ENCODE data around the gene CHM.
"Not testable (repeated sequence)": the region's sequence is repeated elsewhere in the genome, so short reads cannot be mapped to it uniquely, and the experiment has no call there.

CHM gene

DNA sequence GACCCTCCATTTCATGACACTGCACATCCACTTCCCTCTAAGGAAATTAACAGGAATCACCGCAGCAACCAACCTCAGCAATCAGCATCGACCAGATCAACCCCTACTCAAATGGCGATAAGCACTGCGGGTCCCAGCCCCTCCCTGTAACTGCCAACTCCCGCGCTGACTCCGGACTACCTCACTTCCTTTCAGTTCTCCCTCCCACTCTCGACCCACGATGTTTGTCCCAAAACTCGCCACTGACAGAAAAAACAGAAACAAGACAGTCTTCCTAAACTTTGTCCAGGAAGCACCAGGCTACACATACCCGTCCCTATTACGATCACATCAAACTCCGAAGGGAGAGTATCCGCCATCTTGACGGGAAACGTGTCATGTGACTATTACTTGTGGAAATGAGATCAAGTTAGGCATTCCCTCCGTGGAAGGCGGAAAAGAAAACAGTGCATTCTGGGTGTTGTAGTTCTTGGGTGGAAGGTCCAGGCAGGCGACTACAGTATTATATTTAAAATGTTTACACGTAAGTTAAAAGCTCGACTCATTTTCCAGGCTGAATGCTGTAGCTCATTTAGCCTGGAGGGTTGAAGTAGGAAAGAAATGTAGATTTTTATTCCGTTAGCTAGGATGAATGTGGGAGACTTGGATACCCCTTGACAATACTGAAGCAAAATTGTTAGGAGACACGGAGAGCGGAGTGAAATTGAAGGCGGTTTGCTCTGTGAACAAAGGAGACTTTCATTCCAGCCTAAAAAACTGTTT is at the start of gene CHM:
TSS of gene CHM (minus strand) at position 385 of the 762 bp plus-strand sequence. CDS start at position 359, 26 bp downstream.
- no peak for DNase-seq

GRCh38 chrX:86078650-86079049 is 31.3 kb upstream of the CHM start:
- no peak for DNase-seq

DNA sequence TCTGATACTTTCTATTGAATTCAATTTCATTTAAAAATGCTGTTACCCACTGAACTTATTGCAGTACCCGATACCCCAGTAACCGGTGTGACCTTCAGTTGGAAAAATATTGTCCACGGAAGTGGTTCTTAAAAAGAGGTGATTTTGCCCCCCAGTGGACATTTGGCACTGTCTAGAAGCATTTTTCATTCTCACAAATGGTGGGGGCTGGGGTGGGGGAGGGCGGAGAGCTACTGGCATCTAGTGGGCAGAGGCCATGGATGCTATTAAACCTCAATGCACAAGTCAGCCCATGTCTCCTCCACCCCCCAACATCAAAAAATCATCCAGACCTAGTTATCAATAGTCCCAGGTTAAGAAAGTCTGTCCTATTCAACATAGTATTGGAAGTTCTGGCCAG is 19.6 kb upstream of the CHM start:
- no peak for DNase-seq

DNA sequence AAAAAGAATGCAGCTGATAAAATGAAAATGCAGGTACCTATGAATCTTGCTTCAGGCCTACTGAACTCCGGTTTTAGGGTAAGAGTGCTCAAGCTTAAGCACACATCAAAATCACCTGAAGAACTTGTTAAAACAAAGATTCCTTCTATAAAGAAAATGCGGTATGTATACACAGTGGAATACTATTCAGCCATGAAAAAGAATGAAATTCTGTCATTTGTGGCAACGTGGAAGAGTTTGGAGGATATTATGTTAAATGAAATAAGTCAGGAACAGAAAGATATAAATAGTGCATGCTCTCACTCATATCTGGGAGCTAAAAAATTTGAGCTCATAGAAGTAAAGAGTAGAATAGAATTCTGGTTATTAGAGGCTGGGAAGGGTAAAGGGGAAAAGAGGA is 14.0 kb upstream of the CHM start:
- DNase-seq: no peak

GRCh38 chrX:86051741-86052140 is 4.4 kb upstream of the CHM start:
- DNase-seq: no peak

GRCh38 chrX:86047936-86048280 is 550 bp upstream of the CHM start:
- no peak for DNase-seq

DNA sequence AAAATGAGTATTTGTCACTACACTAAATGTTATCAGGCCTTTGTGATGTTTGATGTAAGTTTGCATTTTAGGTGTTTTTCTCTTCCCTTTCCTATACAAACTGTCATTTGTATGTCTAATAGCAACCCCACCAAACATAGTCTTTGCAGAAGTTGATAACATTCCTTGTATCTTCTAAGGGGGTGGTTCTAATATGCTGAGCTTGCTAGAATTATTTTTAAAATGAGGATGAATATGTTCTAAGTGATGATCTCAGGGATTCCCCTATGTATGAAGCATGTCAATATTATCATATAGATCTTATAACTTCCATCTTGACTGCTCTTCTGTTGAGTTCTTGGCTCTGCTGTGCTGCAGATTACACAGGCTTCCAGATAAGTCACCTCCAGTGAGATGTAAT is 3.1 kb downstream of the CHM start:
- DNase-seq: no peak

DNA sequence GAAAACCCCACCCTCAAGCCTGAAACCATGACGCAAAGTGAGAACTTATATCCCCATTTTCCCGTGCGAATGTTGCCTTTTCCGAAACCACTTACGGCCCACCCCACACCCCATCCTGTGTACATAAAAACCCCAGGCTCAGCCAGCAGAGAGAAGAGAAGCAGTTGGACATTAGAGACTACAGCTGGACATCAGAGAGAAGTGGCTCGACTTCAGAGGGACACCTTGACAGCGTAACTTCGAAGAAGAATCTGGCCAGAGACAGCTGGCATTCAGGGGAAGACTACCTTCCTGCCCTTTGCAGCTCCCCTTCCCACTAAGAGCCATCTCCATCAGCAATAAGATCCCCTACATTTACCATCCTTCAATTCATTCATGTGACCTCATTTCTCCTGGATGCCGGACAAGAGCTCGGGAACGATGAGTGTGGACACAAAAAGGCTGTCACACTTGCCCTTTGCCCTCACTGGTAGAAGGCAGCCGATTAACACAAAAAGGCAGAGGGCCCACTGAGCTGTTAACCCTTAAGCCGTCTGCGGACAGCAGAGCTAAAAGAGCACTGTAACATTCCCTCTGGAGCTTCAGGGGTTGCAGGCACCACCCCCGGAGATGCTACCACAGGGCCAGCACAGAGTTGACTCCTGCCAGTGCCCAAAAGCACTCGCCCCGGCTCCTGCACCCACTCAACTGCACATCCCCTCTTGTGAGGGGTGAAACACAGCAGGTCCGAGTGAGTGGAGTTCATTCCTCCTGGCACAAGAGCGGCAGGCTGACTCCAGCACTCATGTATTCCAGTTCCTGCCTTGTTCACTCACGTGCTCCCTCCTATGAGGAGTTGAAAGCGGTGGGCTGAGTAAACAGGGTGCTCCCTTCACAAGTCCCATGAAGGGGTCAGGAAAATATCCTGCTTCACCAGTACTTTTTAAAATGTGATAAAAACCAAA is 7.5 kb downstream of the CHM start:
- no peak for DNase-seq

DNA sequence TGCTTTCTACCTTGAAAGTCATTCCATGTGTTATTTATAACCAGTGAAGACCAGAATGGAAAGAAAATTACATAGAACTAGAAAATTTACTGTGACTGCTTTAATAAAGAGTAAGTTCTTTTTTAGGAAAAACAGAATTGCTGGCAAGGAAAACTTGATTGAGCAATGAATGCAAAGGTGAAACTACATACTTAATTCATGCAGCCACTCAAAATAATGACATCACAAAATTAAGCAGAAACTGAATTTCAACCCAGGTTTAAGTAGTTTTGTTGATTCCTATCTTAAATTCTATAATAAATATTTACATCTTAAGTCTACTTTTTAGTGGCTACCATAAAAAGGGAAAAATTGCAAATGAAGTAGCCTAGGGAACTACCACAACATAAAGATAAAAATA is 14.0 kb downstream of the CHM start:
- no peak for DNase-seq

DNA sequence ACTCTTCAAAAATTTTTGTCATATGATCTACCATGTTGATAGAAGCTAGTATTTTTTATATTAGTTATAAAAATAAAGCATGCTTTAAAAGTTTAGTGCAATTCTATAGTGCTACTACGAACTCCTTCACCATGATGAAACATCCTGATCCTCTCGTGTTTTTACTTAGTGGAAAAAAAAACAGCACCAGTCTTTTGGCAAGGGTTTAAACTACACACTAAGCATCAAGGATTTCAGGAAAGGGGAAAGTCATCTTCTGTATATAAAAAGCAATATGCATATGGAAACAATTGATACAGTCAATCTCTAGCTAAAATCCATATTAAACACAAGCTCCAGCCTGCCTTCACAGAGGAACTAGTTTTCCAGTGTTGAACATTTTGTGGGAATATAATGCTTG is 18.7 kb downstream of the CHM start:
- no peak for DNase-seq

DNA sequence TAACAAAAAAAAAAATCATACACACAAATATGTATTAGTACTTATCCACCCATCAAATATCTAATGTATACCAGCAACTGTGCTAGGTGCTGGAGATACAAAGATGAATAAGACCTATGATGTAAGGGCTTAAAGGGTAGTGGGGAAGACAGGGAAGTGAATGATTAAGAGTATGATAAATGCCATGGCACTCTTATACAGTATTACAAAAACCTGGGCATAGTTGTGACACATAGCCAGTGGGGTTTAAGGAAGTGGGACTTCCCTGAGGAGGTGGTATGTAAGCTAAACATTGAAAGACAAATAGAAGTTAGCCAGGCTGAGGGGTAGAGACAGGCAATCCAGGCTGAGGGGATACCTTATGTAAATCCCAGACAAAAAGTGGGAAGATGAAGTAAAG is 23.5 kb downstream of the CHM start:
- DNase-seq: no peak

DNA sequence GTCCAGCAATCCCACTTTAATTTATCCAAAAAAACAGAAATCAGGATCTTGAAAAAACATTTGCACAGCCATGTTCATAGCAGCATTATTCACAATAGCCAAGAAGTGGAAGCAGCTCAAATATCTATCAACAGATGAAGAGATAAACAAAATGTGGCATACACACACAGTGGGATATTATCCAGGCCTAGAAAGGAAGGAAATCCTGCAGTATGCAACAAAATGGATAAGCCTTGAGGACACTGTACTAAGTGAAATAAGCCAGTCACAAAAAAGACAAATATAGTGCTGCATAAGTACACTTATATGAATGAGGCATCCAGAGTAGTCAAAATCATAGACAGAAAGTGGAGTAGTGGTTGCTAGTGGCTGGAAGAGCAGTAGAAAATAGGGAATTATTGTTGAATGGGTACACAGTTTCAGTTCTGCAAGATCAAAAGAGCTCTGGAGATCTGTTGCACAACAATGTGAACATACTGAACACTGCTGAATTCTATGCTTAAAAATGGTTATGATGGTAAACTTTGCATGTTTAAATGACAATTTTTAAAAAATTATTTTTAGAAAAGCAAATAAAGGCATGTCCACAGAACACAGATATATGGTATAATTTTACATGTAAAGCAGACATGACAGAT is 25.6 kb downstream of the CHM start:
- no peak for DNase-seq

DNA sequence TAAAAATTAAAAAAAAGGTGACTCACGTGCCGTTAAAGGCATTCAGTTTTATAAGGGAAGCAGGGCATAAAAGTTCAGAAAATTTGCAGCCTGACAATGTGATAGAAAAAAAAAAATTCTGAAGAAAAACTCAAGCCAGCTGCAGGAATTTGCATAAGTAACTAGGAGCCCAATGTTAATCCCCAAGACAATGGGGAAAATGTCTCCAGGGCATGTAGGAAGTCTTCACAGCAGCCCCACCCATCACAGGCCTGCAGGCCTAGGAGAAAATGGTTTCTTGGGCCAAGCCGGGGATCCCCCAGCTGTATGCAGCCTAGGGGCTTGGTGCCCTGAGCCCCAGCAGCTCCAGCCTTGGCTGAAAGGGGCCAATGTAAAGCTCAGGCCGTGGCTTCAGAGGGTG is 31.2 kb downstream of the CHM start:
- no peak for DNase-seq

DNA sequence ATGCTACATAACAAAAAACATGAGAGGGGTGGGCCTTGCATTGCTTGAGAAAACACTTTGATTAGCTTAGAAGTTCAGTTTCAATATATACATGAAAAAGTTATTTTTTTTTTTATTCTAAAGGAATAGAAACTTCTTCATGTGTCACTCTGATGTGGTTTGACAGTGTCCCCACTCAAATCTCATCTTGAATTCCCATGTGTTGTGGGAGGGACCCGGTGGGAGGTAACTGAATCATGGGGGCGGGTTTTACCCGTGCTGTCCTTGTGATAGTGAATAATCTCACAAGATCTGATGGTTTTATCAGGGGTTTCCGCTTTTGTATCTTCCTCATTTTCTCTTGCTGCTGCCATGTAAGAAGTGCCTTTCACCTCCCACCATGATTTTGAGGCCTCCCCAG is 32.4 kb downstream of the CHM start:
- DNase-seq: not testable (repeated sequence)

DNA sequence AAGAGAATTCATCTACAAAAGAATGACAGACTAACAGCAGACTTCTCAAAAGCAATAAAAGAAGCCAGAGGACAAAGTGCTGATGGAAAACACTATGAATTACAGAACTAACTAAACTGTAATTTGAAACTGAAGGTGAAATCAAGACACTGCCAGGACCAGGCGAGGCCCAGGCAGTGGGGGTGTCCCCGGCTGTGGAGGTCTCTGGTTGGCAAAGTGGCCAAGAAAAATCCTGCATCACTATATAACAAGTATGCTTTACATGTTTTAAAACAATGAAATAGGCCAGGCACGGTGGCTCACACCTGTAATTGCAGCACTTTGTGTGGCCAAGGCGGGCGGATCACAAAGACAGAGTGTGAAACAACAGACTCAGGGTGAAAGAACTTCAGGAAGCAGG is 32.9 kb downstream of the CHM start:
- no peak for DNase-seq

DNA sequence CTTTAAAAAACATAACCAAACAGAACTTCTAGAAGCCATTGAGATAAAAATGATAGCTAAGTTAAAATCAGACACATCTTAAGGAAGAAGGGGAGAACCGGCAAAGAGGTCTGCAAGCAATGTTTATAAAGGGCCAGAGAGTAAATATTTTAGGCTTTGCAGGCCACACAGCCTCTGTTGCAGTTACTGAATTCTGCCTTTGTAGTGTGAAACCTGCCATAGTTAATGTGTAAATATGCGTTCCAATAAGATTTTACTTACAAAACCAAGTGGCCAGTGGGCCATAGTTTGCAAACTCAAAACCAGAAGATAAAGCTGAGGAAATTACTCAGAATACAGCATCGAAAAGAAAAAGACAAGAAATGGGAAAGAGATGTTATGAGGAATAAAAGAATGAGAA is 33.6 kb downstream of the CHM start:
- no peak for DNase-seq

- no peak for DNase-seq
These were observed 35.2 kb downstream of the CHM start for GRCh38 chrX:86012188-86012587.

- DNase-seq: not testable (repeated sequence)
These were observed 37.6 kb downstream of the CHM start for GRCh38 chrX:86009803-86010202.

GRCh38 chrX:86007891-86008290 is 39.5 kb downstream of the CHM start:
- DNase-seq: not testable (repeated sequence)

GRCh38 chrX:86002076-86002896 is 45.1 kb downstream of the CHM start:
- no peak for DNase-seq

GRCh38 chrX:85998954-85999353 is 48.4 kb downstream of the CHM start:
- no peak for DNase-seq

DNA sequence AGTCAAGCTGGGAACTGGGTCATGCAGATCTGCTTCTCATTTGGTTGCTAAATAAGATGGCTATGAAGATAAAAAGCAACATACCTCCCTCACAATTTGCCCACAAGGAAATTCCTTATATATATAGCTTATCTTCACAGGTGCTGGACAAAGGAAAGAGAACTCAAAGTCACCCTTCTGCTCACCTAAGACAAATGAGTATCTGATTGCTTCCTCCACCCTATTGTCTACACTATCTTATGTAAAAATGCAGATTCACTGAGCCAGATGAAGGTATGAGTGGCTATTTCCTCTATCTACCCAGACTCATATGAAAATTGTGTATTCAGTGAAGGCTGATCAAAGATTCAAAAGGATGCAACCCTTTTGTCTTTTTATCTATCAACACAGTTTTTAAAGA is 50.8 kb downstream of the CHM start:
- no peak for DNase-seq

- no peak for DNase-seq
These were observed 51.7 kb downstream of the CHM start for GRCh38 chrX:85995641-85996040.
